CD4-positive, alpha-beta T cell treated with Interleukin-15 for 1 hour (primary cell): Measurements from ENCODE around the gene GRID1.

Source experiments
- DNase-seq: peaks from one replicate; pipeline ENCODE4 v3.0.0-alpha.2; 2020

The GRID1 gene

DNA sequence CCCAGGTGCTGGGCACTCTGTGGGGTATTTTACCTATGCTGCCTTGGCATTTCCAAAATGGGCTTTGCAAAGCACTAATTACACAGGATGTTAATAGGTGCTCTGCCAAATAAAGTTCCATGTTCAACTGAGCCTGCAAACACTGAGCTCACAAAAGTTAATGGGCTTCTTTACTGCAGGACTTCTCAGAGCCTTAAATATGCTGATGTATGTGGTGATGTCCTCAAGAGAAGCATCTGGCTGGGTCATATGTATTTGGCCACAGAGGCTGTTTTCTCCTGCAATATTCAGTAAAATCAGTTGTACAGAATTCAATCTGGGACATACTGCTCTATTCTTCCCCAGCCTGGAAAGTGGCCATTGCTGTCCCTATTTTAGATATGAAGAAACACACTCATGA, 31.3 kb downstream of the GRID1 start:
- DNase-seq = no peak

DNA sequence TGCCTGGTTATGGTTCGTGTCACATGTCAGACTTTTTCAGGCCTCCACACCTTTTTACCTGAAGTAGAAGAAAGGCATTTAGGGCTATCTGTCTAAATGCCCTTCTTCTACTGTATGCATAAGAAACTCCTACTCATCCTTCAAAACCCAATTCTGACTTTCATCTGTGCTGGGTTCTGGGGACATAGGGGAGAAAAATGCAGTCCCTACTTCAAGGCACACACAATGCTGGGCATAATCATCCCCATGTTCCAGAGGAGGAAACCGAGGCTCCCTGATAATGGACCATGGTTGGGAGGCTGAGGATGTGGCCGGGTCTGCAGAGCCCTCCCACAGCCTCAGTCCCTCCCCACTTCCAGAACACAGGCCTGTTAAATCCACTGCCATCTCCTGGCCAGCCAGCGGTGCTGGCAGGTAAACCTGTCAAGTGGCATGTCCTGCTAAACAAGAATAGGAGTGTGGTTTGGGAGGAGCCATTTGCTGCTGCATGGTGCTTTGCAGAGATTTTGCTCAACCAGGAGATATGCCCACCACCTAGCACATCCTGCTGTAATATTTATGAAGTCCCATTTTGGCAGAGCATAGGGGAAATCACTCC, 32.0 kb downstream of the GRID1 start:
- DNase-seq = no peak

DNA sequence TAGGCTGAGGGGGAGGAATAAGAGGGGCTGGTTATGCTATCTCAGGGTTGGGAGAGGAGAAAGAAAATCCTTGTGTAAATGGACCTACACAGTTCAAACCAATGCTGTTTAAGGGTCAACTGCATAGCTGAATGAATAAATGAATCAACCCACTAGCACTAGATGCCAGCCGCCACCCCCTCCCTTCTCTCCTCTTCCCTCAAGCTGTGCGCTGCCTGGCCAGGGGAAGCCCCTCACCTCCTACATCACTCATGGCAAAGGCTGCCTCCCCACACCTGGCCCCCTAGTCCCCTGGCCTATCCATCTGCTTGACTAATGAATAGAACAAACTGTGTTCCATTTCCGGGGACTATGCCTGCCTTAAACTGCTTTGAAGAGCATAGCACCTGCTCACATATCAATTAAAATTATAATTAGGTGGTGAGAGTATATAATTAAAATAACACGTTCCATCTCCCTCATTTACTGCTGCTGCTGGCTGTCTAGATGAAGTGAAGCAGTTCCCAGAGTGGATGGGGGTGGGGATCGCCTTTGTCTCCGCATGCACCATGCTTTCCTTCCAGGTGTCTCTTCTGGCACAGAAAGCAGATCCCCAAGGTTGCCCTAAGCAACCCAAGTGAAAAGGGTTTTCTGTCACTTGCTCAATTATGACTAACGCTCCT, 32.6 kb downstream of the GRID1 start:
- DNase-seq = no peak

DNA sequence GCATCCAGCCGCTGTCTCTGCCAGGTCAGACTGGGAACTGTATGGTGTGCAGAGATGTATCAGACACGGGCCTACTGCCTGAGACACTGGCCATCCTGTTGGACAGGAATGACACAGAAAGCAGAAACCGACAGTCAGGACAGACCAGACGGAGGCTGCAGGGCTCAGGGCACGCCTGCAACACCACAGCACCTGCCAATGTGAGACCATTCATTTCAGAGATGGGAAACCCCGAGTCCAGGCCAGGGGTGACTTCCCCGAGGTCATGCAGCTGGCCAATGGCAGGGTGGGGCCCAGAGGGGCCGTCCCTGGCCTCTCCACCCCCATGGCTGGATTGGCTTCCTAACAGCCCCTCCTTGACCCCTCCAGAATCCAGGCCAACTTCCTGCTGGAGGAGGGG, 34.7 kb downstream of the GRID1 start:
- DNase-seq = no peak

DNA sequence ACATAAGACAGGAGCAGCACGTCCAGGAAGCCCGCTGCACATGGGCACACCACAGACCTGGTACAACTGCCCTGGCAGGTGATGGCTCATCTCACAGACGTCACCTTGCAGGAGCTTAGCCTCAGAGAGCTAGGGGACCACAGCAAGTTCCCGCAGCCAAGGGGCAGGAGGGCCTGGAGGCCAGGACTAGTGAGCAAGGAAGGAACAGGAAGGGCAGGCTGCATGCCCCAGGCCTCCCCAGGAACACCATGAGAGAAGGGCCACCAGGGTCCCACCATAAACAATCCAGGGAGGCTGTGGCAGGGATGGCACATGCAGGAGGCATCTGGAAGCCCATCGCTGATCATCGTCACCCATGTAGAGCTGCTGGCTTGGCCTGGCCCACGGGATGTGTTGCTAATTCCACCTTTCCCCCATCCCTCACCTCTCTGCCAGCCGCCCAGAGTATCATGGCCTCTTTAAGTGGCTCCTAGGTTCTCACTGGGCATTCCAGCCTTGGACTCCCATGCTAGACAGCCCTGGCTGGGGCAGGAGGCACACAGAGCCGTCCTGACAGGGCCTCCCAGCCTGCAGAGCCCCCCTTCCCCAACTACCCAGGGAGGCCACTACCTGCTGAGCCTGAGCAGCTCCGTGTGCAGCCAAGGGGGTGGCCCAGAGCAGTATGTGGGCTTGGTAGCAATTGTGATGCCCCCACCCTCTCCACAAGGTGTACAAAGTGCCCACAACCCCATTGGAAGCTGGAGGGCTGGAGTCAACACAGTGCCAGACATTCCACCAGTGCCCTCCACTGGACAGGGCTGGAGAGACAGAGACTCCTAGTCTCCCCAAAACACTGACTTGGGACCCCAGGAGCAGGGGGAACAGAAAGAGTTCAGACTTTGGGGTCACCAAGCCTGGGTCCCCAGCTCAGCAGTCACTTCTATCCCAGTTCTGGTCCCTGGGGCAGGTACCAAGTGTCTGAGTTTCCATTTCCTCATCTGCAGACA, 35.5 kb downstream of the GRID1 start:
- no peak for DNase-seq

DNA sequence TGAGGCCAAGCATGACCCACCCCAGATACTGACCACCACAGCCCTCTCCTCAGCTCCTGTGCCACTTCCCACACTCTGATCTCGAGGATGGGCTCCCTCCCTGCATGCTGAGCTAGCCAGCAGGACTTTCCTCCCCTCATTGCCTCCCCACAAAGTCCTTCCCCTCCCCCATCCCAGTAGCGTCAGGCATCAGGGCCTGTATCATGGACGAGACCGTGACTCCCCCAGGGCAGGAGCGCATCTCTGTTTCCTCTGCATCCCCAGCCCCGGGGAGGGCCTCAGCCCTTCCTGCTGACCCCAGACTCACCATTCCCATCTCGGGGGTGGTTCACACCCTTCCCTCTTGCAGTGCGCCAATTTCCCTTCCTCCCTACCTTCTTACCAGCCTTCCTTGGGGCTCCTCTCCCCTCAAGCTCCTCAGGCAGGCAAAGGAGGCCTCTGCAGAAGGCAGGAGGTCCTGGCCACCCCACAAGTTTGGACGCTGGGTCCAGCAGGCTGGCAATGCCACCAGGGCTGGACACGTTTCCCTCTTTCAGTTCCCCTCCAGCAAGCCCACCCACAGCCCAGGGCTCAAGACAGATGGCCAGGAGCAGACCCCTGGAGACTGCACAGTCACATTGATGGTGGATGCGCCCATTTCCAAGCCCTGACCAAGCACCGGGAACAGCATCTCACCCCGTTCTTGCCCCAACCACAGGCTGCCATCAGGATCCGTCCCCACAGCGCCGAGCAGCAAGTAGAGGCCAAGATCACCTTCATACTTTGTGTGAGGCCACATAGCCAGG, 36.5 kb downstream of the GRID1 start:
- DNase-seq = no peak

DNA sequence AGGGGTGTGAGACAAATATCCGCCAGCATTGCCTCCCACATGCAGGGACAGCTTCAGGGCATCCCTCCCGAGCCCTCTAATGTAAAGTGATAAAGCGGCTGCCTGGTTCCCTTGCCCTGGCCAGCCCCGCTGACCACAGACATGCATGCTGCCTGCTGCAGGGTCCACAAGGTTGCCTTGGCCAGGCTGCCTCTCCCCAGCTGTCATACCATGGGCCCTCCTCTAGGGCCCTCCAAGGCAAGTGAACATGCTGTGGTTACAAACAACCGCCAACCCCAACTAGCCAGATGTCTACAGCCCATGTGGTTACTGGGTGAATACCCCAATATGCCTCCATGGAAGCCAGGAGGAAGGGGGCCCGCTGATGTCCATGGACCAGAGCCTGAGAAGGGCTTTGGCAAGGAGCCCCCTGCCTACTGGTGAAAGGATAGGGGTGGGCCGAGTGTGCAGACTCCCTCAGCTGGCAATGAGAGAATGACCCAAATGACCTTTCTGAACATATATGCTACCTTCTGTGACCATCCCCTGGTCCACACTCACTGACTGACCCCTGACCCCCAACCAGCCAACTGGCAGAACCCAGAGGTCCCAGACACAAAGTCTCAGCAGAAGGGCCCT, 37.4 kb downstream of the GRID1 start:
- no peak for DNase-seq

DNA sequence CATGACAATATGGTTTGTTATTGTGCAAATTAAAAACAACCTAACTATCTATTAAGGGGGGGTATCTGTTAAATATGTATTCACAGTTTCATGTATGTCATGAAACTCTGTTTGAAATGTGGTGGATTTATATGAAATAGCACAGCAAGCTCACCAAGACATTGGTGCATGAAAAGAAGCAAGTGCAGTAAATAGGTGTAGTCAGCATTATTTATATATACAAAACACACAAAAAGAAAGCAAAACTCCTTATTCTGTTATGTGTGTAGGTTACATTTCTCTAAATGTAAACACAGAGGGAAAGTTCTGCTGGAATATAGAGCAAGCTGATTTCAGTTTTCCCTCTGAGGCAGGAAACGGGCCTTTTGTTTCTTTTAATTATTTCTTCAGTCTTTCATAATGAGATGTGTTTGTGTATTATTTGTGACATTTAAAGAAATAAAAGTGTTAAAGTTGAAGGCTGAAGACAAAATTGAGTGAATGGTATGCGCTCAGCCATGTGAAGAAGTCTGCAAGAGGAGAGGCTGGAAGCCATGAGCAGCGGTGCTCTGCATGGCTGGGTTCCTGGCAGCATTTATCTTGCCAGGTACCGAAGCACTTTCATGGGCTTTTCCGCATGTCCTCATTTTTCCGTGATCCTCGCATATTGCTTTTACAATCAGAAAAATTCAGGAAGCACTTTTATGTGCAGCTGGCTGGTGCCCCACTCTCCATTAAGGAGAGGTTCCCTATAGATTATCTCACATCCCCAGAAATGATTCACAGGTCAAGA, 38.5 kb downstream of the GRID1 start:
- no peak for DNase-seq

DNA sequence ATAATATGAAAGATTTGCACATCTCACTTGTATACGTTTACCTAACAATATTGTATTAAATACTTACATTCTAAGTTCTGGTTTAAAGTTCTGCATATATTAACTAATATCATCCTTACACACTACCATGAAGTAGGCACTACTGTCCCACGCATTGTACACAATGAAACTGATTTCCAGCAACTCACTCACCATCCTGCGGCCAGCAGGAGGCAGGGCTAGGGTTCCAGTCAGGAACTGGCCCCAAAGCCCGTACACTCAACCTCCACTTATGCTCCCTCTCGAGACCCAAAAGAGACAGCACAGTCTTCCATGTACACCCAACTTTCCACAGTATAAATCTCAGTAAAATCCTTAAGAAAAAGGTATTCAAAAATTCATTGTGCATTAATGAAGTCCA, 41.4 kb downstream of the GRID1 start:
- no peak for DNase-seq

DNA sequence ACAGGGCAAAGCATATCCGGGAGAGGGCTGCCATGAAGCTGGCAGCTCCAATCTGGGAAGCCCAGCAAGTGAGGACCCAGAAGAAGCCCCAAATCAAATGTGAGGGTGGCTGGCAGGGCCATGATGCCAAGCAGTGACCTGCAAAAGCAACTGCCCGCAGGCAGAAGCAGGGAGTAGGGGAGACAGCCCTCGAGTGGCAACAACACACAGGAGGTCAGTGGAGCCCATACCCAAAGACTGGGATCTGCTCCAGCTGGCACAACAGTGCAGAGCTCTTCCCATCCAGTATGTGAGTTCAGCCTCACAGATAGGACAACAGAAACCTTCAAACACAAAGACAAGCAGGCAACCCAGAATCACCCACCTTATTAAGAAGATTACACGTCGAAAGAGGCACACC, 45.0 kb downstream of the GRID1 start:
- no peak for DNase-seq

DNA sequence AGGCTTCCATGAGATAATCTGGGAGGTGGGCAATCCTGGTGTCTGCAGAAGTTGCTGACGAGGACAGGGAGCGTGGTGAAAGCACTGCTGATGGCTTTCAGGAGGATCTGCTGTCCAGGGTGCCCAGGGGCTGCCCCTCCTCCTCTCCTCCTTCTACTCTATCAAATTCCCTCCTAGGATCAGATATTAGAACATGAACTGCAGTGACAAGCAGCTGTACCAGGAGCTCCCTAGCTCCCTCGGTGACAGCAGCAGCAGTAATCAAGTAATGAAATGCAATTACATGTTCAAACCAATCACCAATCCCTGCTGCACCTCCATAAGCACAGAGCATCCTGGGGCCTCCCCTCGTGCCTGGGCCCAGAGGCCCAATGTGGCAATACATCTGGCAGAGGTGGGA, 46.9 kb downstream of the GRID1 start:
- DNase-seq = no peak

DNA sequence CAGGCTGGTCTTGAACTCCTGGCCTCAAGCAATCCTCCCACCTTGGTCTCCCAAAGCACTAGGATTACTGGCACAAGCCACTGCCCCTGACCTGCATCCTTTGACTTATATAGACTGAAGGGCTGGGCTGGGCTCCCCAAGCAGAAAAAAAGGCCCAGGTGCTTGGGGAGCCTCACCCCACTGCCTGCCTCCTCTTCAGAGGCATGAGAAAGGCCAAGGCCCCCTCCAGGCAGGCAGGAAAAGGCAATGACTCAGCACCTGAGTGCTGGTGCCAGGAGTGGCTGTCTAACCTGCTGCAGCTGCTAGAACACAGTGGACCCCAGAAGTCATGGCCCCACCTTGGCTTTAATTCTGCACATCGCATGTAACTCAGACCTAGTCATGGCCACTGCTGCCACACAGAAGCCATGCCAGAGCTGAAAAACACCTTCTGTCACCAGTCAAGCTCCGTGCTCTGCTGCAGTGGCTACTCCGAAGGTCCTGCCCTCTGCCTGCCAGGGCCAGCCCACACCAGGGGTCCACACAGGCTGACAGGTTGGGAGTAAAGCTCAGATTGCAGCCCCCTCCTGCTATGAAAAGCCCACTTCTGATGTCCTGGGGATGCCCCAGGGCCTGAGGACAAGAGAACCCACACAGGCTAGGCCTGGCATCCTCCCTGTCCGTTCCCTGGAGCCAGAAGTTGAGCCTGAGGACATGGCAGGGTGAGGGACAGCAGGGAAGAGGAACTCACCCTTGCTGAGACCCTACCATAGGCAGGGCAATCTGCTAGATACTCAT, 48.5 kb downstream of the GRID1 start:
- DNase-seq = no peak

DNA sequence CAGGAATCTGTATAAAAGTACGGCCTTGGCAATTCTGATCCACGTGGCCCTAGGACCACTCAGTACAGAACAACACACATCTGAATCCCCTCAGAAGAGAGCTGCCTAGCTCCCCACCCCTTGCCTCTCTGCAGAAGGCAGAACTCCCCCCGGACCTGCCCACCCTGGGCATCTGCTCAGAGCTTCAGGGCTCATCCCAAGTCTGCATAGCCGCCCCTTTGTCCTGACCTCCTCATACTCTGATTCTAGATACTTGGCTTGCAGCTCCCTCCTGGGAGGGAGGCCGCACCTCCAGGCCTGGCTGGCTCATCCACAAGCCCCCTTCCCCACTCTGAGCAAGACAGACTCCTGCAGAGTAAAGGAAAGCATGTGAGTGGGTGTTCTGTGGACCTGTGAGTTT, 49.6 kb downstream of the GRID1 start:
- DNase-seq = no peak

DNA sequence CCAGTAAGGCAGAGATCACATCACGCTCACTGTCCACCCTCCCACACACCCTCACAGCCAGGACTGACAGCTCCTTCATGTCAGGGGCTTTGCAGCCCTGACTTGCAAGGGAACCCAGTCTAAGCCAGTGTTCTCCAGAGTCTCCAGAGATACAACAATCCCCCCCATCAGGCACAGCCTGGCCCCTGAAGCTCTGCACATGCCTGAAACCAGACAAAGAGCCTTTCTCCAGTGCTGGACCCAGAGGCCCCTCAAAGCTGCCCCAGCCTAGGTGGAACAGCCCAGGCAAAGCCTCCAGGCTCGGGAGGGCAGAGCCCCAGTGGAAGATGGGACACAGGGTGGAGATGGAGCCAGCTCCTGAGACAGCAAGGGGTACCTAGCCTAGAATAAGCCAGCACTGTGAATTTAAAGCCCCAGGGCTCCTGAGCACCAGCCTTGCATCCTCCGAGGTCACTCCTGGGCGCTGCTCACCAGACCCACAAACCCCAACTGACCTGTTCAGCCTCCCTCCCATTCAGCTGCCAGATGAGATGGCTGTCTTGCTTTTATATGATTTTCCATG, 50.2 kb downstream of the GRID1 start:
- no peak for DNase-seq

DNA sequence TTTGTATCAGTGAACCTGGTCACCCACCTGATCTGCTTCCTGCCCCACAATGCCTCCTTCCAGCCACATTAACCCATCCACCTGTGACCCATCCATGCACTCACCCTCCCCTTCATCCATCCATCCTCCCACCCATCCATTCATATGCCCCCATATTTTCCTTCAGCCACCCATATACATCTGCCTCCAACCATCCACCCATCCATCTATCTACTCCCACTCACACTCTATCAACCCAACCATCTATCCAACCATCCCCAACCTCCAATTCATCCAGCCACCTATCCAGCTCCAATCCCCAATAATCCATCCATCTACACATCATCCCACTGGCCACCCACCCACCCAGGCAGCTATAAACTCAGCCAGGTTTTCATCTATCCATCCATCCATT, 51.0 kb downstream of the GRID1 start:
- DNase-seq = no peak

DNA sequence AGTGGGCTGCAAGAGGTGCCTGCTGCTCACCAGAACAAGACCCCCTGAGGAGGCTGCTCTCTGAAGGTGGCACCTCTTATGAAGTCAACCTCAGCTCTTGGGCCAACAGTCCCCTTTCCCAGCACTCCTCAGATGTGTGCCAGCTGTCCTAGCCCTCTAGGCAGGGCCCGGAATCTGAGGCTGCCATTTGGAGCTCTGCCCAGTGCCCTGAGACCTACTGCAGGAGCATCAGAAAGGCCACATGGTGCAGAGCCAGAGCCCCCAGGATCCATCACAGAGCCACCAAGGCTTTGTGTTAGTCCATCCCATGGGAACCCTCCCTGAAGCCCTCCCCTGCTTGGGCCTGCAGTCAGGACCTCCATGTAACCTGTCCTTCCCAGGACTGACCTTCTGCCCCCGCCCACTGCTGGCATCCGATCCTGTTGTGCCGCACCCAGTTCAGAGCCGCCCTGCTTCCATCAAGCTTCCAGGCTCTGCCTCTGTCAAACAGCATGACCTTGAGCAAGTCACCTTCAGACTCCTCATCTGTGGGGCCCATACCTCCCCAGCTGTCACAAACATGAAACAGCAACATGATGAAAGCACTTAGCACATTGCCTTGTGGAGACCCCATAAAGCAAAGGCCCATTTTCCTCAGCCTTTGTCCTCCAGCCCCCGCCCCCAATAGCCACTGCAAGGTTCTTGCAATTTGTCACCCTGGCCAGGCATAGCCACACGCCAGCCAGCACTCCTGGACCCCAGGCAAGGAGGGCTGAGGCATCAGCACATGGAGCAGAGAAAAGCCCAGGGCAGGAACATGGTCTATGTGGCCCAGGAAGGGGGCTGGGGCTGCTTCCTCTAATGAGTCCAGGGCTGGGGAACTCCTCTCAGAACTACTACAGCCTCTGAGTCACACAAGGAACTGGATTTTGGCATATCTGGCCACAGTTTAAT, 51.7 kb downstream of the GRID1 start:
- DNase-seq = no peak

DNA sequence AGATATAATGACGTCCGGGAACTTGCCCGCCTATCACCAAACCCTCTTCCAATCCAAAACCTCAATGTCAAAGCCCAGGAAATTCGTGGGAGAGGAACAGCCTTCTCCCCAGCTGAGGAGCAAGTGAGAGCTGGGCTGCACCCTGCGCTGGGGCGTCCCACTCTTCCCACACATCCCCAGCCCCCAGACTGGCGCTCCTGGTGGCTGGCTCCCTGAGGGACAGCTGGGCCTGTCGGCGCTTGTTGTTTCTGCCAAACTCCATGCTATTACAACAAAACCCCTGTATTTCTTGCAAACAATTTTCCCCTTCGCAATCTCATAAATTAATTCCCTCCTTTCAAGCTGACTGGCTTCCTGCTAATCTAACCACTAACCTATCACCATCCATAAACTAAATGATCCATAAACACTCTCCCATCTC, 53.0 kb downstream of the GRID1 start:
- DNase-seq = no peak

DNA sequence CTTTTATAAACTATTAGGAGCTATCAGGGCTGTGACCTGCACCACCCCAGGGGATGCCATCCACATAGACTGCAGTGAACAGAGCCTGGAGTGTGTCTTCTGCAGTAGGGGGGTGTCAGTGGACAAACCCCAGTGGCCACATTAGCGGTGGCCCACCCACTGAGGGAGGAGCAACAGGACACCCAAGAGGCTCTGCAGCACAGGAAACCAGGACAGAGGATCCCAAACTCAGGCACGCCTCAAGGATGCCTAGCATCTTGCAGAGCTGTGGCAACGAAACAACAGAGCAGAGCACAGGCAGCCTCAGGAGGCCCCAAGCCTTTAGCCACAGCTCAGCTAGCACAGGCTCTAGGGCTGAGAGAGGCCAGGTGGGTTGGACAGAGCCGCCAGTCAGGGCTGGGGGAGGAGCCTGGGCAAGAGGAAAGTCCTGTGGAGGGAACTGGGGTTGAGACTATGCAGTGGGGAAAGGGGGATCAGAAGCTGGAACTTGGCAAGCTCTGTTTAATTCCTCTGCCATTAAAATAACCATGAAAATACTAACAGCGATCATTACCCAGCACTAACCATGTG, 53.8 kb downstream of the GRID1 start:
- no peak for DNase-seq

DNA sequence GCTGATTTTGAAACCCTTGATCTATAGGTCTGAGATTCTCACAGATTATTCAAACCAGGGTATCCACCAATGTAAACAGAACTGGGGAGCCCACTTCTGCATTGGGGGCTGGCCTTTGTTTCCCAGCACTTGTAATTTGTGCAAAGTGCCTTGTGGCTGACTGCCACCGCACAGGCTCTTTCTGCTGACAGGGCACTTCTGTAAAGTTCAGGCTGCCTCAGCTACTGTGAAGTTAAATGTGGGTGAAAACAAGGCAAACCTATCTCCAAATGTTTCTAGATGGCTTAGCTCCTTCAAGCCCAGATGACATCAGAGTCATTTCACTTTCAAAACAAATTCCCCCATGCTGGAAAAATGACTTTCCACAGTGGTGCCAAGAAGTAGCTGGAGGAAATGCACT, 54.7 kb downstream of the GRID1 start:
- DNase-seq = no peak
